ENCODE results near the gene SIRT6. TPM values are rescaled to one million over a fixed set of nuclear protein-coding genes. Genes with fewer than 3 reads are reported as not detected.
"Not testable (repeated sequence)": the region's sequence is repeated elsewhere in the genome, so short reads cannot be mapped to it uniquely, and the experiment has no call there.

The SIRT6 gene
- total RNA-seq, 1 experiment from 2014 or later: 25.1 TPM

- Histone ChIP-seq H3K36me3 (replicated peaks; ENCODE audit: control insufficient read depth, insufficient read depth, low read length) (no peaks in the 10 kb centered on the region), H3K27me3 (ENCODE audit: control insufficient read depth, insufficient read depth, low read length) (peaks cover 4% of the 10 kb centered on the region; the same call in 1 of the 2 replicates), H3K4me3 (ENCODE audit: insufficient read depth, low read depth, low read length) (no peak overlapping the region)
- peak; percentile 30 for DNase-seq
Observed at GRCh38 chr19:4144666-4145249, 37.6 kb downstream of the SIRT6 start.

- not testable (repeated sequence) for H3K36me3 ChIP-seq (replicated peaks; ENCODE audit: control insufficient read depth, insufficient read depth, low read length); H3K27me3 ChIP-seq (ENCODE audit: control insufficient read depth, insufficient read depth, low read length); H3K4me3 ChIP-seq (ENCODE audit: insufficient read depth, low read depth, low read length); DNase-seq
Observed at GRCh38 chr19:4142916-4143315, 39.4 kb downstream of the SIRT6 start.

- Histone ChIP-seq H3K36me3 (replicated peaks; ENCODE audit: control insufficient read depth, insufficient read depth, low read length) (no peaks in the 10 kb centered on the region), H3K27me3 (ENCODE audit: control insufficient read depth, insufficient read depth, low read length) (no peaks in the 10 kb centered on the region), H3K4me3 (ENCODE audit: insufficient read depth, low read depth, low read length) (no peak overlapping the region)
- DNase-seq: peak; percentile 91
Observed at GRCh38 chr19:4140237-4140711, 42.1 kb downstream of the SIRT6 start.

- no peak overlapping the region for H3K4me3 ChIP-seq (ENCODE audit: insufficient read depth, low read depth, low read length)
- DNase-seq: peak; percentile 90
Observed at GRCh38 chr19:4139614-4140236, 42.6 kb downstream of the SIRT6 start.

GRCh38 chr19:4138445-4138844 is 43.9 kb downstream of the SIRT6 start:
- Histone ChIP-seq H3K4me3 (ENCODE audit: insufficient read depth, low read depth, low read length) (no peak overlapping the region), H3K36me3 (replicated peaks; ENCODE audit: control insufficient read depth, insufficient read depth, low read length) (no peaks in the 10 kb centered on the region), H3K27me3 (ENCODE audit: control insufficient read depth, insufficient read depth, low read length) (no peaks in the 10 kb centered on the region)
- DNase-seq: no peak

More at GRCh38 chr19:4139614-4140236, 42.6 kb downstream of the SIRT6 start:
- Histone ChIP-seq H3K36me3 (replicated peaks; ENCODE audit: control insufficient read depth, insufficient read depth, low read length) (no peaks in the 10 kb centered on the region), H3K27me3 (ENCODE audit: control insufficient read depth, insufficient read depth, low read length) (no peaks in the 10 kb centered on the region)

GRCh38 chr19:4136680-4137088 is 45.7 kb downstream of the SIRT6 start:
- Histone ChIP-seq H3K4me3 (ENCODE audit: insufficient read depth, low read depth, low read length) (no peak overlapping the region), H3K27me3 (ENCODE audit: control insufficient read depth, insufficient read depth, low read length) (no peaks in the 10 kb centered on the region), H3K36me3 (replicated peaks; ENCODE audit: control insufficient read depth, insufficient read depth, low read length) (no peaks in the 10 kb centered on the region)
- no peak for DNase-seq

GRCh38 chr19:4135386-4135785 is 47.0 kb downstream of the SIRT6 start:
- not testable (repeated sequence) for H3K27me3 ChIP-seq (ENCODE audit: control insufficient read depth, insufficient read depth, low read length); H3K36me3 ChIP-seq (replicated peaks; ENCODE audit: control insufficient read depth, insufficient read depth, low read length); H3K4me3 ChIP-seq (ENCODE audit: insufficient read depth, low read depth, low read length); DNase-seq

- no peaks in the 10 kb centered on the region for H3K27me3 ChIP-seq (ENCODE audit: control insufficient read depth, insufficient read depth, low read length)
- peak; percentile 21 for DNase-seq
- H3K4me3 ChIP-seq (ENCODE audit: insufficient read depth, low read depth, low read length): no peak overlapping the region
Observed at GRCh38 chr19:4134351-4134750, 48.0 kb downstream of the SIRT6 start.

GRCh38 chr19:4130744-4131438 is 51.5 kb downstream of the SIRT6 start:
- H3K36me3 ChIP-seq (replicated peaks; ENCODE audit: control insufficient read depth, insufficient read depth, low read length): no peaks in the 10 kb centered on the region
- DNase-seq: peak; percentile 26
- H3K4me3 ChIP-seq (ENCODE audit: insufficient read depth, low read depth, low read length): no peak overlapping the region
- no peaks in the 10 kb centered on the region for H3K27me3 ChIP-seq (ENCODE audit: control insufficient read depth, insufficient read depth, low read length)

More at GRCh38 chr19:4134351-4134750, 48.0 kb downstream of the SIRT6 start:
- no peaks in the 10 kb centered on the region for H3K36me3 ChIP-seq (replicated peaks; ENCODE audit: control insufficient read depth, insufficient read depth, low read length)

- H3K27me3 ChIP-seq (ENCODE audit: control insufficient read depth, insufficient read depth, low read length): not testable (repeated sequence)
Observed at GRCh38 chr19:4129050-4129449, 53.3 kb downstream of the SIRT6 start.

GRCh38 chr19:4127322-4127721 is 55.0 kb downstream of the SIRT6 start:
- DNase-seq; H3K36me3 ChIP-seq (replicated peaks; ENCODE audit: control insufficient read depth, insufficient read depth, low read length); H3K4me3 ChIP-seq (ENCODE audit: insufficient read depth, low read depth, low read length); H3K27me3 ChIP-seq (ENCODE audit: control insufficient read depth, insufficient read depth, low read length): not testable (repeated sequence)

More at GRCh38 chr19:4129050-4129449, 53.3 kb downstream of the SIRT6 start:
- not testable (repeated sequence) for DNase-seq; H3K4me3 ChIP-seq (ENCODE audit: insufficient read depth, low read depth, low read length); H3K36me3 ChIP-seq (replicated peaks; ENCODE audit: control insufficient read depth, insufficient read depth, low read length)

GRCh38 chr19:4124638-4125037 is 57.7 kb downstream of the SIRT6 start:
- peak; percentile 54 for DNase-seq
- no peaks in the 10 kb centered on the region for H3K27me3 ChIP-seq (ENCODE audit: control insufficient read depth, insufficient read depth, low read length)
- H3K4me3 ChIP-seq (ENCODE audit: insufficient read depth, low read depth, low read length): peak overlapping the region; percentile 88

More at GRCh38 chr19:4124638-4125037, 57.7 kb downstream of the SIRT6 start:
- H3K36me3 ChIP-seq (replicated peaks; ENCODE audit: control insufficient read depth, insufficient read depth, low read length): no peaks in the 10 kb centered on the region; the same call in 1 of the 2 replicates
